GM13976 (cell line): ENCODE results near the gene ATP6V0D1.

Source experiments
- DNase-seq: peaks from one replicate; pipeline ENCODE4 v3.0.0; 2012; ENCODE audit warnings: low spot score
- in situ Hi-C: fragments of 300-500 bp; cut with MboI; formaldehyde crosslinking; loops from one replicate; pipeline ENCODE4 v1.12.0; 2022; ENCODE audit warnings: low sequenced_read_pairs, mixed read lengths, inconsistent platforms; ENCODE audit not compliant: unreplicated experiment
- TF ChIP-seq, protein P1 (sequence below): IDR thresholded peaks from 2 replicates; pipeline ENCODE4 v1.5.1; 2012; ENCODE audit warnings: borderline replicate concordance, mild to moderate bottlenecking; ENCODE audit not compliant: insufficient read depth; ENCODE audit errors: extremely low read depth, missing control alignments, control extremely low read depth

The ATP6V0D1 gene

DNA sequence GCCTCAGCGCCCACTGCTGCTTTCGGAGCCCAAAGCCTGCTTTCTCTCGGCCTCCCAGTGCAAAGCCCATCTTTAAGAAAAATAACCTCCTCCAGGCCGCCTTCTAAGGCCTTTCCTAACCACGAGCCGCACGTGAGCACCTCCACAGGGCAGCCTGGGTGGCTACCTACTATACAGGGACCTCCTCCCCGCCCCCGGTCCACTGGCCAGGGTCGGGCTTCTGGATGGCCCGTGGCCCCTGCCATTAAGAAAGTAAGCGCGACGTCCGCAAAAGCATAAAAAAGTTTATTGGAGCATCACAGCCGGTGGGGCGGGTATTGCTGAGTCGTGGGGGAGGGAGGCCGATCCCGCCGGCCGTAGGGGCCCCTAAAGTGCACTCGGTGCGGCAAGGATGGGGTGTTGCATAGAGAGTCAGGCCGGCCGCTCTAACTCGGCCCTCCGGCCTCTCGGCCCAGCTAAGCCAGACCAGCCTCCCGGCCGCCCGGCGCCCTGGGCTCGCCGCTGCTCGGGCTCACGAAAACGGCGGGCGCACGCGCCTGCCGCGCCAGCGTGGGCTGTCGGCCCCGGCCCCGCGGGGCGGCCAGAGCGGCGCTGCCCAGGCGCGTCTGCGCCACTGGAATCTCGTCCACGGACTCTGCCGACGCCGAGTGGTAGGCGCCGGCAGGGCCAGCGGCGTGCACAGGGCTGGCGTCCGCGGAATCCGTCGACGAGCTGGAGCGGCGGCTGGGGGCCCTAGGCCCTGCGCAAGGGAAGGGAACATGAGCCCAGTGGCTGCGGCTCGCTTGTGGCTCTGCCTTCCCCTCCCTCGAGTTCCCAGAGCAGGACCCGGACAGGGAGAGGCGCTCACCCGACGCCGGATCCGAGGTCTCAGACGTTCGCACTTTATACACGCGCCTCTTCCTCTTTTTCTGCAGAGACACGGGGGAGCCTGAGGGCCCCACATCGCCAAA lies 86.5 kb downstream of the ATP6V0D1 start:
- in situ Hi-C loops: no loop called here
- DNase-seq: peak; percentile 37
- TF ChIP-seq, protein P1, sequence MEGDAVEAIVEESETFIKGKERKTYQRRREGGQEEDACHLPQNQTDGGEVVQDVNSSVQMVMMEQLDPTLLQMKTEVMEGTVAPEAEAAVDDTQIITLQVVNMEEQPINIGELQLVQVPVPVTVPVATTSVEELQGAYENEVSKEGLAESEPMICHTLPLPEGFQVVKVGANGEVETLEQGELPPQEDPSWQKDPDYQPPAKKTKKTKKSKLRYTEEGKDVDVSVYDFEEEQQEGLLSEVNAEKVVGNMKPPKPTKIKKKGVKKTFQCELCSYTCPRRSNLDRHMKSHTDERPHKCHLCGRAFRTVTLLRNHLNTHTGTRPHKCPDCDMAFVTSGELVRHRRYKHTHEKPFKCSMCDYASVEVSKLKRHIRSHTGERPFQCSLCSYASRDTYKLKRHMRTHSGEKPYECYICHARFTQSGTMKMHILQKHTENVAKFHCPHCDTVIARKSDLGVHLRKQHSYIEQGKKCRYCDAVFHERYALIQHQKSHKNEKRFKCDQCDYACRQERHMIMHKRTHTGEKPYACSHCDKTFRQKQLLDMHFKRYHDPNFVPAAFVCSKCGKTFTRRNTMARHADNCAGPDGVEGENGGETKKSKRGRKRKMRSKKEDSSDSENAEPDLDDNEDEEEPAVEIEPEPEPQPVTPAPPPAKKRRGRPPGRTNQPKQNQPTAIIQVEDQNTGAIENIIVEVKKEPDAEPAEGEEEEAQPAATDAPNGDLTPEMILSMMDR: no peak

DNA sequence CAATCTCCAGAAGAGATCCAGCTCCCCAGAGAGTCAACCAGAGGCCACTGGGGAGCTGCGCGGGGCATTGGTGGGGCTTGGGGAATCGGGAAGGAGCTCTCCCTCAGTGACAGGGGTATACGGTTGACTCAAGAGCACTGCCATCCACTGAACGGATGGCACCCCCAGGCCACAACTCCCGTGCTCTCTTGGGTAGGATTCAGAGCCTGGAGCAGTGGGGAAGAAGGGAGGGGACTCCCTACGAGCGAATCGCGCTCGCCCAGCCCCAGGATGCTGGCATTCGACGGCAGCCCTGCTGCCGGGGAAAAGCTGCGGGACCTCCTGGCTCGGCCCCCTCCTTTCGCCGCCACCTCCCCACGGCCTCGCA lies 87.2 kb downstream of the ATP6V0D1 start:
- in situ Hi-C loops: no loop called here
- TF ChIP-seq, protein P1: no peak
- DNase-seq: no peak

DNA sequence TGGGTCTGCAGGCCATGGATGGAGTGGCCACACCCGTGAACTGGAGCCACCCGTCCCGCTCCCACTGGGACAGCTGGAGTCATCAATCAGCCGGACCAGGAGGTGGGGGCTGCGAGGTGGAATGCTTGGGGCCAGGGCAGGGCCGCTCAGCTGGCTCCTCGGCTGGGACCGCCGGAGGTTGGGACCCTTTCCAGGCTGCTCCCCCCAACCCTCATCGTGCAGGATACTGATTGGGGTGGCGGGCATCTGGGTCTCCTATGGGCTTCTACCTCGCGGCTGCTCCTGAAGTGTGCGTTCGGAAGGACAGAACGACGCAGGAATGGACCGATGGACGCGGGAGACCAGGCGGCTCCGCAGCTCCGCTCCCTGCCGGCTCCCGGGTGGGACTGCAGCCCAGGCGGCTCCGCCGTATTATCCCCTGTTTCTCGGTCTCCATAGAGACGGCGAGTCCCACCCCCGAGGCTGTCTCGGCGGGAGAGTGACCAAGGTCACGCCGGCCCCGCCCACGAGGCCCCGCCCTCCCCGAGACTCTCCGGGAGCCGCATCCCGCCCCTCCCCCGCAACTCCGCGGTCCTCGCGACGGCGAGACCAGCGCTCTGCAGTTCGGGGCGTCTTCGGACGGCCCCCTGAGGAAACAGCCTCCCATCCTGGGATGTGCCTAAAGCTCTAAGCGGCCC lies 87.7 kb downstream of the ATP6V0D1 start, which contains the start of gene TPPP3:
TPPP3 (minus strand) TSS at position 388 of the 677 bp plus-strand sequence. CDS start 2,387 bp downstream, outside the sequence.
- DNase-seq: peak; percentile 71
- in situ Hi-C loops: no loop called here
- TF ChIP-seq, protein P1: no peak

DNA sequence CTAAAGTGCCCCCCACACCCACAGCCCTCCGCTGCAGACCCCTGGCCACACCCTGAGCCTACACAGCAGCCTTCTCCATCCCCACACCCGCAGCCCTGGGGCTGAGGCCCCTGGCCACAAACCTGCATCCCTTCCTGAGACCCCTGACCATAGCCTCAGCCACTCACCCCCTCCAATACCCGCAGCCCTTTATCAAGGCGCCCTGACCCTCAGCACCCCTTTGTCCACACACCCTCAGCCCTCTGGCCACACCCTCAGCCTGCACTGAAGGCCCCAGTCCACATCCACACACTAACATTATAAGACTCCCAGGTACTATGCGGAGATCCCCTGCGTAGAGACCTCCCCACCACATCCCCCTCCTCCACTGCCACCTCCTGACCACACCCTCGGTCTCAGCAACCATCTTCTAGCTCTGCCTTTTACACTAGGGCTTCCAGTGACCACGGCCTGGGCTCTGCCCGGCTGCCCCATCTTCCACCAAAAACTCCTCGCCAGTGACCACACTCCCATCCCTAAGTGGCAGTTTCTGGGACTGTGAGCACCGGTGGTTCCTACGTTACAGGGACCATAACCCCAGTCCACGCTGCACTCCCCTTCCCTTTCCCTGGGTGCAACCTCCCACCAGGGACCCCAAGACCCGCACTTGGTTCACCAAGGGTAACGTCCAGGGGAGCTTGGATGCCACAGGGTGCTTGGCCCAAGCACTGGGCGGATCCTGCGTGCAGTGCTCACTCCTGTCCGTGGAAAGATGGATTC lies 88.5 kb downstream of the ATP6V0D1 start:
- peak; percentile 24 for DNase-seq
- TF ChIP-seq, protein P1: no peak
- in situ Hi-C loops: no loop called here

DNA sequence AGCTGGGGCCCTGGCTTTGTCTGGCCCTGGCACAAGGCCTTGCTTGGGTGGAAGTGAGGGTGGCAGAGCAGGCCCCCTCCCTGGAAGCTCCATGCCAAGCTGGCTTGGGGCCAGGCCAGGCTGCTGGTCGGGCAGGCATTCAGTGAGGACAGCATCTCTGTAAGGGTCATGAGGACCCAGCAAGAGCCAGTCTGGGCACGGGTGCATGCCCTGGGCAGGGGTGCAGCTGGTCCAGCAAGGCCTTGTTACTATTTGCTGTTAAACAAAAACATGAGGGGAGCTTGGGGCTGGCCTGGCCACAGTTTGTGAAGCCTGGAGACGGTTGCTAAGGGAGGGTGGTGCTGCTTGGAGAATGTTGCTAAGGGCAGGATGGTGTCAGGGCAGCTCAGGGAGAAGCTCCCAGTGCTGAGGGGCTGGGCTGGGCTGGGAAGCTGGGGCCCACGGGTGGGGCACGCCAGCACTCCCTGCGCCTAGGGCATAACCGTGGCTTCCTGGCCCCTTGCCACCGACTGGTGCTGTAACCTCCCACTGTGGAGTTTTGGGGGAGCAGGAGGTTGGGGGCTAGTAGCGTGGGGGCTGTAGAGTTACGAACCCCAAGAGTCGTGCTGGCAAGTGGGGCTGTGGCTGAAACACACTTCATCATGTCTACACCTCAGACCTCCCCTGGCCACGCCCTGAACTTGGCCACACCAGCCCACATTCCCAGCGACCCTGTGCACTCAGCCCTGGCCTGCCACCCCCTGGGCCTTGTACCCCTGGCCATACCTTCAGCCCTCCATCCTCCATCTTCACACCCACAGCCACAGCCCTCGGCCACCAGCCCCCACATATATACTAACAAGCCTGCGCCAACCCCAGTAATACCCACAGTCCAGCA lies 89.3 kb downstream of the ATP6V0D1 start:
- DNase-seq: peak; percentile 26
- TF ChIP-seq, protein P1: no peak
- in situ Hi-C loops: no loop called here

DNA sequence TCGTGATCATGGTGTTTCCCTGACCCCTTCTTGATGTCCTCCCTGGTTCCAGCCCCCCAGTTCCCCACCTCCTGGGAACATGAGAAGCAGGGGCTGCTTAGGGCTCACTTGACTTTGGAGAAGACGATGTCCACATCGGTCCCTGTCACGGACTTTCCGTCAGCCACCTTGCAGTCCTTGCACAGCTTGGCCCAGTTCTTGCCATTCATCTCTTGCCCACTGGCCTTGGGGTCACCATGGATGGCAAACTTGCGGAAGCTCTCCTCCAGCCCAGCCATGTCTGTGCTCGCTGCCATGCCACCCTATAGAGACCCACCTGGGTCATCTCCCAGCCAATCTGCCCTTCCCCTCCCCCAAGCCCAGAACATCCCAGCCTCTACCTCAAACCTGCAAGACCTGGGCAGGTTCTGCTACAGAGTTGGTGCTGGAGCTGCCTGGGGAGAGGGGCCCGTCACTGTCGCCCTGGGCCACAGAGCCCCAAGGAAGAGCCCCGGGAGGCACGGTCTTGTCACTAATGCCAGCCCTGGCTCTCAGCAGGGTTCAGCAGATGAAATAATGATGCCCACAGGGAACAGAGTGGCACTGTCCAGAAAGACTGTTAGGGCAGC lies 90.0 kb downstream of the ATP6V0D1 start:
- peak; percentile 27 for DNase-seq
- in situ Hi-C loops: no loop called here
- TF ChIP-seq, protein P1: no peak
